Measurements from ENCODE around the gene NECTIN1.

- peak; percentile 41 for TF ChIP-seq CTCF (IDR thresholded peaks at IDR 0.05; ENCODE audit: low read depth, low read length, poor library complexity, severe bottlenecking)
- no peak; the same call in 1 of the 2 replicates for TF ChIP-seq EZH2phosphoT487 (IDR thresholded peaks at IDR 0.05; ENCODE audit: borderline replicate concordance, low read length)
Observed at GRCh38 chr11:119727523-119728151, 1.4 kb downstream of the NECTIN1 start.

Measured in DOHH2 (cell line).